Neural cell (in vitro differentiated cells): Measurements from ENCODE around the gene PTPN9.

Experiments
- CTCF ChIP-seq: fragments of 450-650 bp; IDR thresholded peaks from 2 replicates; pipeline ENCODE4 v1.5.1; 2014; ENCODE audit warnings: antibody characterized with exemption, mild to moderate bottlenecking, moderate library complexity; ENCODE audit not compliant: poor library complexity, severe bottlenecking
- EZH2 ChIP-seq: fragments of 200-600, 300-800 bp; shearing (Covaris generic), sonication (generic); IDR thresholded peaks from 2 replicates; pipeline ENCODE4 v1.6.1; 2014; ENCODE audit warnings: antibody characterized with exemption, low read length, borderline replicate concordance, mild to moderate bottlenecking; ENCODE audit not compliant: insufficient read depth, poor library complexity, severe bottlenecking
- MXI1 ChIP-seq: fragments of 450-650 bp; conservative IDR thresholded peaks from 2 replicates; pipeline ENCODE4 v1.6.1; 2014; ENCODE audit warnings: antibody characterized with exemption, mild to moderate bottlenecking; ENCODE audit not compliant: poor library complexity, severe bottlenecking
- POLR2AphosphoS5 ChIP-seq: IDR thresholded peaks from 2 replicates; pipeline ENCODE4 v1.6.1; 2012
- RAD21 ChIP-seq: fragments of 450-650 bp; conservative IDR thresholded peaks from 2 replicates; pipeline ENCODE4 v1.6.1; 2014; ENCODE audit warnings: antibody characterized with exemption, mild to moderate bottlenecking, moderate library complexity
- REST ChIP-seq: IDR thresholded peaks from 2 replicates; pipeline ENCODE4 v1.6.1; 2012; ENCODE audit warnings: borderline replicate concordance
- SMC3 ChIP-seq: fragments of 450-650 bp; conservative IDR thresholded peaks from 2 replicates; pipeline ENCODE4 v1.6.1; 2014; ENCODE audit warnings: antibody characterized with exemption, mild to moderate bottlenecking, moderate library complexity; ENCODE audit not compliant: poor library complexity
- TAF1 ChIP-seq: IDR thresholded peaks from 2 replicates; pipeline ENCODE4 v1.6.1; 2012; ENCODE audit warnings: low read depth

GRCh38 chr15:75420698-75421097 lies 158.4 kb downstream of the PTPN9 start:
- no peak for TF ChIP-seq EZH2
- TF ChIP-seq CTCF, result no peak
- no peak for TF ChIP-seq RAD21
- no peak for TF ChIP-seq MXI1
- TF ChIP-seq SMC3, result no peak
- TF ChIP-seq TAF1, result no peak
- no peak for TF ChIP-seq POLR2AphosphoS5
- TF ChIP-seq REST, result no peak
